GM23248 (cell line): ENCODE results near the gene SKAP2. TPM values are rescaled to one million over a fixed set of nuclear protein-coding genes. Genes with fewer than 3 reads are reported as not detected.

Source experiments
- DNase-seq: peaks from one replicate; pipeline ENCODE4 v3.0.0-alpha.2; 2015
- H2AFZ ChIP-seq: fragments of 200-600 bp; sonication (generic); 2 replicates; pipeline ENCODE4 v1.6.1; 2016; ENCODE audit warnings: antibody characterized with exemption
- H3F3A ChIP-seq: fragments of 200-600 bp; sonication (generic); 2 replicates; pipeline ENCODE4 v1.6.1; 2016; ENCODE audit warnings: mild to moderate bottlenecking, antibody characterized with exemption, mixed run types; ENCODE audit not compliant: insufficient read depth
- H3K27ac ChIP-seq: fragments of 200-600 bp; sonication (generic); 2 replicates; pipeline ENCODE4 v1.5.1; 2016; ENCODE audit warnings: mild to moderate bottlenecking
- H3K27me3 ChIP-seq: fragments of 200-600 bp; sonication (generic); replicated peaks from 2 replicates; pipeline ENCODE4 v1.6.1; 2016; ENCODE audit warnings: mild to moderate bottlenecking; ENCODE audit not compliant: insufficient read depth
- H3K36me3 ChIP-seq: fragments of 200-600 bp; sonication (generic); 2 replicates; pipeline ENCODE4 v1.6.1; 2016; ENCODE audit warnings: low read depth, mild to moderate bottlenecking
- H3K4me1 ChIP-seq: fragments of 200-600 bp; sonication (generic); 2 replicates; pipeline ENCODE4 v1.6.1; 2016; ENCODE audit warnings: mild to moderate bottlenecking; ENCODE audit not compliant: insufficient read depth
- H3K4me2 ChIP-seq: fragments of 200-600 bp; sonication (generic); one replicate; pipeline ENCODE4 v1.6.1; 2016; ENCODE audit warnings: mild to moderate bottlenecking; ENCODE audit not compliant: unreplicated experiment
- H3K4me3 ChIP-seq: fragments of 200-600 bp; sonication (generic); 2 replicates; pipeline ENCODE4 v1.5.1; 2016; ENCODE audit warnings: mild to moderate bottlenecking
- H3K79me2 ChIP-seq: fragments of 200-600 bp; sonication (generic); 2 replicates; pipeline ENCODE4 v1.6.1; 2016; ENCODE audit warnings: mild to moderate bottlenecking; ENCODE audit not compliant: insufficient read depth
- H3K9ac ChIP-seq: fragments of 200-600 bp; sonication (generic); 2 replicates; pipeline ENCODE4 v1.6.1; 2016; ENCODE audit warnings: mild to moderate bottlenecking
- H3K9me2 ChIP-seq: fragments of 200-600 bp; sonication (generic); 2 replicates; pipeline ENCODE4 v1.6.1; 2016; ENCODE audit warnings: mixed run types, mild to moderate bottlenecking, moderate library complexity; ENCODE audit not compliant: insufficient read depth
- H3K9me3 ChIP-seq: fragments of 200-600 bp; sonication (generic); one replicate; pipeline ENCODE4 v1.6.1; 2017; ENCODE audit warnings: low read depth
- H4K20me1 ChIP-seq: fragments of 200-600 bp; sonication (generic); 2 replicates; pipeline ENCODE4 v1.6.0; 2016; ENCODE audit not compliant: insufficient read depth
- EZH2 ChIP-seq: fragments of 200-600 bp; sonication (generic); IDR thresholded peaks from 2 replicates; pipeline ENCODE4 v1.6.1; 2018; ENCODE audit warnings: antibody characterized with exemption, mild to moderate bottlenecking; ENCODE audit not compliant: insufficient read depth, poor library complexity, severe bottlenecking
- EZH2phosphoT487 ChIP-seq: fragments of 200-600 bp; sonication (generic); IDR thresholded peaks from 2 replicates; pipeline ENCODE4 v1.6.1; 2018; ENCODE audit warnings: antibody characterized with exemption, moderate library complexity, mild to moderate bottlenecking, low read depth; ENCODE audit not compliant: insufficient read depth
- WGBS, 2 experiments: methylation state at CpG; one replicate each; pipeline ENCODE4 v1.1.6; 2015 to 2017; ENCODE audit warnings: low lambda C conversion rate in 2 of 2, low coverage in 1 of 2; ENCODE audit errors: missing lambda C conversion rate in 2 of 2; 5-methylcytosine and 5-hydroxymethylcytosine counted together
- in situ Hi-C: fragments of 300-500 bp; cut with MboI; formaldehyde crosslinking; loops from 2 replicates; pipeline ENCODE4 v1.15.0; 2020
- polyA plus RNA-seq: library from polyadenylated mRNA; unstranded; fragments of >200 nt; fragmentation: Nextera tagmentation; extraction: Ambion mirVana; gene quantifications from 2 replicates; pipeline ENCODE4 v1.2.1, GENCODE V29; 2016
- total RNA-seq: library from RNA; depleted of rRNA; stranded (reverse); fragments of >200 nt; shearing (Covaris generic); gene quantifications from 2 replicates; pipeline ENCODE4 v1.2.3, GENCODE V29; 2014

Gene SKAP2
- total and polyA plus RNA-seq, 2 experiments from 2014 or later: 18.7 to 28.9 TPM

GRCh38 chr7:26860361-26860760 lies 4.0 kb downstream of the SKAP2 start:
- Histone ChIP-seq H3K79me2 (peaks cover 81% of the 10 kb centered on the region), H3K36me3 (no peaks in the 10 kb centered on the region)

GRCh38 chr7:26859720-26860119 lies 4.7 kb downstream of the SKAP2 start:
- Histone ChIP-seq H4K20me1 (no peaks in the 10 kb centered on the region), H3K4me1 (peaks cover 21% of the 10 kb centered on the region), H3K36me3 (no peaks in the 10 kb centered on the region), H3K4me2 (no peak overlapping the region), H2AFZ (no peak overlapping the region), H3K27me3 (no peaks in the 10 kb centered on the region), H3K9ac (no peak overlapping the region), H3K79me2 (peaks cover 83% of the 10 kb centered on the region), H3K27ac (no peak overlapping the region), H3K9me2 (no peaks in the 10 kb centered on the region), H3K9me3 (no peaks in the 10 kb centered on the region), H3K4me3 (no peak overlapping the region), H3F3A (no peaks in the 10 kb centered on the region)
- in situ Hi-C loops: loop anchor here (10.0 kb wide), 2 partner anchors 245 to 295 kb away; partner anchors contain the start of genes HOXA2, HOXA3 and HOXA7
- no peak for TF ChIP-seq EZH2phosphoT487
- no peak for TF ChIP-seq EZH2
- DNase-seq: no peak

More at GRCh38 chr7:26860361-26860760, 4.0 kb downstream of the SKAP2 start:
- Histone ChIP-seq H2AFZ (no peak overlapping the region), H3K27me3 (no peaks in the 10 kb centered on the region), H3K27ac (no peak overlapping the region), H3F3A (peaks cover 6% of the 10 kb centered on the region; the same call in 1 of the 2 replicates), H3K4me2 (no peak overlapping the region), H3K9me3 (no peaks in the 10 kb centered on the region), H3K9ac (no peak overlapping the region), H3K4me1 (peaks cover 21% of the 10 kb centered on the region), H3K9me2 (no peaks in the 10 kb centered on the region), H3K4me3 (no peak overlapping the region), H4K20me1 (no peaks in the 10 kb centered on the region)
- no peak for DNase-seq
- in situ Hi-C loops: no loop called here
- WGBS, 2 experiments: 73% methylated on average over 2 of the region's 2 CpGs
- TF ChIP-seq EZH2: no peak
- TF ChIP-seq EZH2phosphoT487: no peak

- H3K4me2 ChIP-seq: no peak overlapping the region
- no peak overlapping the region for H2AFZ ChIP-seq
- H3F3A ChIP-seq: no peaks in the 10 kb centered on the region
- no peaks in the 10 kb centered on the region for H3K27me3 ChIP-seq
- H3K9ac ChIP-seq: no peak overlapping the region
- no peaks in the 10 kb centered on the region for H4K20me1 ChIP-seq
- no peak for TF ChIP-seq EZH2
- no peak for TF ChIP-seq EZH2phosphoT487
- DNase-seq: no peak
- H3K9me2 ChIP-seq: no peaks in the 10 kb centered on the region
- H3K9me3 ChIP-seq: no peaks in the 10 kb centered on the region
- no peak overlapping the region for H3K27ac ChIP-seq
- peaks cover 78% of the 10 kb centered on the region for H3K79me2 ChIP-seq
- in situ Hi-C loops: loop anchor here (10.0 kb wide), 2 partner anchors 246 to 296 kb away; partner anchors contain the start of genes HOXA2, HOXA3 and HOXA7
- peaks cover 21% of the 10 kb centered on the region for H3K4me1 ChIP-seq
- no peak overlapping the region for H3K4me3 ChIP-seq
- H3K36me3 ChIP-seq: no peaks in the 10 kb centered on the region
- 91 to 92% methylated on average over 3 of the region's 3 CpGs for WGBS, 2 experiments
Measured at GRCh38 chr7:26858735-26859134, 5.7 kb downstream of the SKAP2 start.

- Histone ChIP-seq H3K9ac (no peak overlapping the region), H3K27me3 (no peaks in the 10 kb centered on the region), H3K4me1 (peaks cover 17% of the 10 kb centered on the region), H3K9me3 (no peaks in the 10 kb centered on the region), H3K79me2 (peaks cover 73% of the 10 kb centered on the region), H3K4me2 (no peak overlapping the region), H4K20me1 (no peaks in the 10 kb centered on the region), H3K36me3 (no peaks in the 10 kb centered on the region), H3K4me3 (no peak overlapping the region), H3K27ac (no peak overlapping the region), H2AFZ (no peak overlapping the region), H3K9me2 (no peaks in the 10 kb centered on the region), H3F3A (no peaks in the 10 kb centered on the region)
- 89 to 91% methylated on average over 5 of the region's 5 CpGs for WGBS, 2 experiments
- no peak for DNase-seq
- in situ Hi-C loops: loop anchor here (10.0 kb wide), 2 partner anchors 247 to 297 kb away; partner anchors contain the start of genes HOXA2, HOXA3 and HOXA7
- TF ChIP-seq EZH2 (no peak), EZH2phosphoT487 (no peak)
Measured at GRCh38 chr7:26858241-26858715, 6.1 kb downstream of the SKAP2 start.
